HL-60 (cell line): Measurements from ENCODE around the gene PXDN.

Experiments
- CTCF ChIP-seq: IDR thresholded peaks from one replicate; pipeline ENCODE4 v1.5.1; 2011; ENCODE audit warnings: low read length, control low read depth, inconsistent platforms; ENCODE audit not compliant: insufficient read depth
- GABPA ChIP-seq: IDR thresholded peaks from 2 replicates; pipeline ENCODE4 v1.6.1; 2012; ENCODE audit warnings: low read depth
- POLR2AphosphoS5 ChIP-seq: IDR thresholded peaks from 2 replicates; pipeline ENCODE4 v1.6.1; 2012; ENCODE audit warnings: low read depth

- TF ChIP-seq CTCF = no peak
- TF ChIP-seq GABPA = no peak
- no peak for TF ChIP-seq POLR2AphosphoS5
Observed at GRCh38 chr2:1727101-1727771, 17.1 kb downstream of the PXDN start.
